DND-41 (cell line): ENCODE measurements around the gene GALNTL6.

Experiments
- ATAC-seq: fragments of 200-7000 bp; cut with Tn5 transposase; 3 replicates; pipeline ENCODE4 v1.9.1; 2021; ENCODE audit warnings: low read depth; ENCODE audit not compliant: insufficient read depth
- DNase-seq: peaks from one replicate; pipeline ENCODE4 v3.0.0-alpha.2; 2020
- H2AFZ ChIP-seq: 2 replicates; pipeline ENCODE4 v1.6.0; 2012; ENCODE audit warnings: low read depth, low read length
- H3K27ac ChIP-seq: 2 replicates; pipeline ENCODE4 v1.5.1; 2012; ENCODE audit warnings: low read length, inconsistent platforms
- H3K27me3 ChIP-seq: fragments of 200-600 bp; sonication (generic); 2 replicates; pipeline ENCODE4 v1.6.0; 2012; ENCODE audit warnings: low read length, mild to moderate bottlenecking, inconsistent platforms; ENCODE audit not compliant: insufficient read depth, poor library complexity
- H3K36me3 ChIP-seq: 2 replicates; pipeline ENCODE4 v1.5.1; 2012; ENCODE audit warnings: low read length, inconsistent platforms; ENCODE audit not compliant: insufficient read depth
- H3K4me1 ChIP-seq: 2 replicates; pipeline ENCODE4 v1.5.1; 2012; ENCODE audit warnings: mild to moderate bottlenecking, low read length; ENCODE audit not compliant: insufficient read depth
- H3K4me2 ChIP-seq: 2 replicates; pipeline ENCODE4 v1.6.0; 2012; ENCODE audit warnings: mild to moderate bottlenecking, moderate library complexity, low read length, inconsistent platforms; ENCODE audit not compliant: insufficient read depth
- H3K4me3 ChIP-seq, 2 experiments: fragments of 200-600 bp in 1 of 2; shearing (Covaris generic) in 1 of 2; 2 replicates each; pipeline ENCODE4 v1.5.1; 2012 to 2016; ENCODE audit warnings: inconsistent platforms in 2 of 2, low read length in 2 of 2, mild to moderate bottlenecking in 2 of 2, low read depth in 1 of 2, moderate library complexity in 1 of 2
- H3K79me2 ChIP-seq: 2 replicates; pipeline ENCODE4 v1.6.0; 2012; ENCODE audit warnings: low read length, inconsistent platforms; ENCODE audit not compliant: insufficient read depth
- H3K9ac ChIP-seq: 2 replicates; pipeline ENCODE4 v1.6.0; 2012; ENCODE audit warnings: low read depth, mild to moderate bottlenecking, inconsistent platforms, low read length, moderate library complexity
- H3K9me3 ChIP-seq: 2 replicates; pipeline ENCODE4 v1.5.1; 2012; ENCODE audit warnings: low read length, moderate library complexity, mild to moderate bottlenecking, inconsistent platforms; ENCODE audit not compliant: insufficient read depth, severe bottlenecking
- H4K20me1 ChIP-seq: 2 replicates; pipeline ENCODE4 v1.6.0; 2012; ENCODE audit warnings: low read length; ENCODE audit not compliant: insufficient read depth
- CTCF ChIP-seq: IDR thresholded peaks from 2 replicates; pipeline ENCODE4 v1.5.1; 2012; ENCODE audit warnings: borderline replicate concordance, low read length, moderate library complexity, mild to moderate bottlenecking; ENCODE audit not compliant: poor library complexity, severe bottlenecking; ENCODE audit errors: extremely low read depth
- EZH2 ChIP-seq: IDR thresholded peaks from 3 replicates; pipeline ENCODE4 v1.6.1; 2012; ENCODE audit warnings: borderline replicate concordance, low read depth, mild to moderate bottlenecking, moderate library complexity, low read length, inconsistent platforms; ENCODE audit not compliant: severe bottlenecking

GALNTL6 gene

GRCh38 chr4:172692701-172693100, 879.5 kb downstream of the GALNTL6 start:
- Histone ChIP-seq H3K4me3 (no peak overlapping the region), H4K20me1 (no peaks in the 10 kb centered on the region), H3K9me3 (peaks cover 4% of the 10 kb centered on the region), H3K27ac (no peak overlapping the region), H3K4me2 (no peak overlapping the region), H3K79me2 (no peaks in the 10 kb centered on the region), H3K27me3 (no peaks in the 10 kb centered on the region), H2AFZ (no peak overlapping the region), H3K4me1 (no peaks in the 10 kb centered on the region), H3K36me3 (no peaks in the 10 kb centered on the region), H3K9ac (no peak overlapping the region)
- no peak for TF ChIP-seq CTCF
- no peak for TF ChIP-seq EZH2
- ATAC-seq (no peak), DNase-seq (no peak)

GRCh38 chr4:172698256-172698655, 885.1 kb downstream of the GALNTL6 start:
- no peak overlapping the region for H3K27ac ChIP-seq
- no peaks in the 10 kb centered on the region for H3K4me1 ChIP-seq
- H3K27me3 ChIP-seq: no peaks in the 10 kb centered on the region
- H3K79me2 ChIP-seq: no peaks in the 10 kb centered on the region
- H3K9ac ChIP-seq: no peak overlapping the region
- no peak for TF ChIP-seq EZH2
- TF ChIP-seq CTCF: no peak
- ATAC-seq (no peak), DNase-seq (no peak)
- H3K9me3 ChIP-seq: no peaks in the 10 kb centered on the region
- no peaks in the 10 kb centered on the region for H3K36me3 ChIP-seq
- no peaks in the 10 kb centered on the region for H4K20me1 ChIP-seq
- no peak overlapping the region for H3K4me3 ChIP-seq
- no peak overlapping the region for H2AFZ ChIP-seq
- no peak overlapping the region for H3K4me2 ChIP-seq

- no peak overlapping the region for H3K27ac ChIP-seq
- no peaks in the 10 kb centered on the region for H3K79me2 ChIP-seq
- ATAC-seq: no peak
- DNase-seq: no peak
- no peaks in the 10 kb centered on the region for H3K36me3 ChIP-seq
- H3K4me2 ChIP-seq: no peak overlapping the region
- H3K4me1 ChIP-seq: no peaks in the 10 kb centered on the region
- TF ChIP-seq CTCF (no peak), EZH2 (no peak)
- no peaks in the 10 kb centered on the region for H3K27me3 ChIP-seq
- H3K9me3 ChIP-seq: no peaks in the 10 kb centered on the region
- no peak overlapping the region for H3K9ac ChIP-seq
- H2AFZ ChIP-seq: no peak overlapping the region
- H4K20me1 ChIP-seq: no peaks in the 10 kb centered on the region
- no peak overlapping the region for H3K4me3 ChIP-seq
Observed at GRCh38 chr4:172705565-172705964, 892.4 kb downstream of the GALNTL6 start.

GRCh38 chr4:172706000-172706399, 892.8 kb downstream of the GALNTL6 start:
- no peak overlapping the region for H3K4me3 ChIP-seq
- H3K9me3 ChIP-seq: no peaks in the 10 kb centered on the region
- no peak for TF ChIP-seq CTCF
- H3K79me2 ChIP-seq: no peaks in the 10 kb centered on the region
- H3K4me2 ChIP-seq: no peak overlapping the region
- no peak overlapping the region for H2AFZ ChIP-seq
- no peak overlapping the region for H3K27ac ChIP-seq
- ATAC-seq: no peak
- H3K36me3 ChIP-seq: no peaks in the 10 kb centered on the region
- H3K9ac ChIP-seq: no peak overlapping the region
- no peak for DNase-seq
- H4K20me1 ChIP-seq: no peaks in the 10 kb centered on the region
- H3K4me1 ChIP-seq: no peaks in the 10 kb centered on the region
- H3K27me3 ChIP-seq: no peaks in the 10 kb centered on the region
